Thyroid gland (tissue), 4 donors: ENCODE data around the gene TMCC3. TPM values are rescaled to one million over a fixed set of nuclear protein-coding genes. Genes with fewer than 3 reads are reported as not detected.
A peak's percentile ranks its signal among the peaks of the same experiment; 100 is the strongest.

ENCODE experiments used
- DNase-seq, 2 donors: peaks; one replicate each; pipeline ENCODE4 v3.0.0-alpha.2; 2019
- H3K27ac ChIP-seq, 3 donors: fragments of 200-600 bp; sonication (generic); 1 replicate in 2 of 3; 2 replicates in 1 of 3; pipeline ENCODE4 v1.5.1; 2016 to 2019; ENCODE audit warnings: mild to moderate bottlenecking in 1 of 3, moderate library complexity in 1 of 3
- H3K27me3 ChIP-seq: fragments of 200-600 bp; sonication (generic); one replicate; pipeline ENCODE4 v1.5.1; 2019
- H3K36me3 ChIP-seq, 2 donors: fragments of 200-600 bp; sonication (generic); one replicate each; pipeline ENCODE4 v1.5.1; 2016 to 2019
- H3K4me1 ChIP-seq, 2 donors: fragments of 200-600 bp; sonication (generic); one replicate each; pipeline ENCODE4 v1.5.1; 2017 to 2019
- H3K4me3 ChIP-seq, 3 donors: fragments of 200-600 bp; sonication (generic); replicated peaks in 1 of 3; 1 replicate in 2 of 3; 2 replicates in 1 of 3; pipeline ENCODE4 v1.5.1; 2016; ENCODE audit warnings: mild to moderate bottlenecking in 1 of 3
- H3K9me3 ChIP-seq: fragments of 200-600 bp; sonication (generic); one replicate; pipeline ENCODE4 v1.5.1; 2017
- CTCF ChIP-seq, 6 experiments: fragments of 200-600 bp in 3 of 6; fragments of 450-650 bp in 3 of 6; sonication (generic) in 3 of 6; IDR thresholded peaks; one replicate each; pipeline ENCODE4 v1.5.1; 2016 to 2019; ENCODE audit warnings: antibody characterized with exemption in 6 of 6, mild to moderate bottlenecking in 2 of 6, inconsistent platforms in 1 of 6, moderate library complexity in 1 of 6
- POLR2A ChIP-seq, 2 donors: fragments of 450-650 bp; IDR thresholded peaks; one replicate each; pipeline ENCODE4 v1.6.1; 2017; ENCODE audit warnings: antibody characterized with exemption in 2 of 2, mild to moderate bottlenecking in 2 of 2, moderate library complexity in 1 of 2
- WGBS, 2 donors: methylation state at CpG; one replicate each; pipeline ENCODE4 v1.1.5; 2017; 5-methylcytosine and 5-hydroxymethylcytosine counted together
- intact Hi-C: fragments of 100-400 bp; cut with DNase I; formaldehyde crosslinking; loops from one replicate; pipeline ENCODE4 v1.15.1; 2023
- total RNA-seq, 4 donors: library from RNA; depleted of rRNA; stranded (reverse); fragments of >200 nt; gene quantifications; one replicate each; pipeline ENCODE4 v1.2.3, GENCODE V29; 2016

TMCC3 gene
- total RNA-seq, 4 donors from 2014 or later, result 15.0 to 25.6 (median 19.3) TPM

GRCh38 chr12:94663071-94663470, 12.7 kb upstream of the TMCC3 start:
- 76 to 83% methylated on average over 4 of the region's 4 CpGs for WGBS, 2 donors
- no peak for DNase-seq

GRCh38 chr12:94660436-94660835, 10.1 kb upstream of the TMCC3 start:
- TF ChIP-seq CTCF (IDR thresholded peaks at IDR 0.05) (no peak), POLR2A (IDR thresholded peaks at IDR 0.05) (no peak)
- no peaks in the 10 kb centered on the region for H3K36me3 ChIP-seq
- DNase-seq, result no peak
- no peaks in the 10 kb centered on the region for H3K27me3 ChIP-seq
- no peaks in the 10 kb centered on the region for H3K9me3 ChIP-seq
- intact Hi-C loops, result no loop called here
- peak overlapping the region; percentile 80 to 93 (median 90) for H3K27ac ChIP-seq
- WGBS, 2 donors, result 86 to 90% methylated on average over 3 of the region's 3 CpGs
- no peak overlapping the region for H3K4me3 ChIP-seq
- H3K4me1 ChIP-seq, result peaks cover 23 to 36% of the 10 kb centered on the region in 2 donors

More at GRCh38 chr12:94663071-94663470, 12.7 kb upstream of the TMCC3 start:
- Histone ChIP-seq H3K36me3 (no peaks in the 10 kb centered on the region), H3K27me3 (no peaks in the 10 kb centered on the region), H3K9me3 (no peaks in the 10 kb centered on the region), H3K27ac (no peak overlapping the region), H3K4me3 (no peak overlapping the region), H3K4me1 (peaks cover 17 to 32% of the 10 kb centered on the region in 2 donors)
- intact Hi-C loops, result no loop called here
- TF ChIP-seq POLR2A (IDR thresholded peaks at IDR 0.05) (no peak), CTCF (IDR thresholded peaks at IDR 0.05) (no peak)

- 41 to 42% methylated on average over 3 of the region's 3 CpGs for WGBS, 2 donors
- intact Hi-C loops, result no loop called here
- no peak overlapping the region for H3K4me3 ChIP-seq
- H3K27ac ChIP-seq, result peak overlapping the region; percentile 80 to 93 (median 90)
- no peaks in the 10 kb centered on the region for H3K9me3 ChIP-seq
- H3K27me3 ChIP-seq, result no peaks in the 10 kb centered on the region
- H3K4me1 ChIP-seq, result peaks cover 32 to 42% of the 10 kb centered on the region in 2 donors
- peak; percentile 51 to 57 for DNase-seq
- TF ChIP-seq POLR2A (IDR thresholded peaks at IDR 0.05), result no peak
- peak in 3 of 6 experiments; percentile 8 to 31 (median 29) for TF ChIP-seq CTCF (IDR thresholded peaks at IDR 0.05)
- H3K36me3 ChIP-seq, result no peaks in the 10 kb centered on the region
Measured at GRCh38 chr12:94659346-94659930, 9.1 kb upstream of the TMCC3 start.

- intact Hi-C loops, result no loop called here
- Histone ChIP-seq H3K36me3 (no peaks in the 10 kb centered on the region), H3K4me1 (peaks cover 32 to 42% of the 10 kb centered on the region in 2 donors), H3K4me3 (no peak overlapping the region), H3K27me3 (no peaks in the 10 kb centered on the region), H3K9me3 (no peaks in the 10 kb centered on the region), H3K27ac (peak overlapping the region; percentile 80 to 93 (median 86))
- WGBS, 2 donors, result 4 to 31% methylated on average over 1 of the region's 1 CpG
- TF ChIP-seq POLR2A (IDR thresholded peaks at IDR 0.05), result no peak
- DNase-seq, result no peak
Measured at GRCh38 chr12:94658931-94659330, 8.6 kb upstream of the TMCC3 start.

- Histone ChIP-seq H3K27ac (peak overlapping the region in 1 of 3 donors; percentile 50), H3K27me3 (no peaks in the 10 kb centered on the region), H3K4me1 (peaks cover 32 to 35% of the 10 kb centered on the region in 2 donors), H3K36me3 (no peaks in the 10 kb centered on the region), H3K9me3 (no peaks in the 10 kb centered on the region), H3K4me3 (no peak overlapping the region)
- no peak for DNase-seq
- TF ChIP-seq CTCF (IDR thresholded peaks at IDR 0.05), result no peak
- TF ChIP-seq POLR2A (IDR thresholded peaks at IDR 0.05), result no peak
- WGBS, 2 donors, result 96% methylated on average over 4 of the region's 4 CpGs
- intact Hi-C loops, result no loop called here
Measured at GRCh38 chr12:94656556-94656955, 6.2 kb upstream of the TMCC3 start.
